ENCODE results near the gene MAPKBP1. TPM values are rescaled to one million over a fixed set of nuclear protein-coding genes. Genes with fewer than 3 reads are reported as not detected.

MAPKBP1 gene
- total and polyA plus RNA-seq, 9 of the 15 experiments (the other 6 are each of a cell fraction or from before 2014, with no cell fraction given): 0.15 to 9.5 (median 4.5) TPM

DNA sequence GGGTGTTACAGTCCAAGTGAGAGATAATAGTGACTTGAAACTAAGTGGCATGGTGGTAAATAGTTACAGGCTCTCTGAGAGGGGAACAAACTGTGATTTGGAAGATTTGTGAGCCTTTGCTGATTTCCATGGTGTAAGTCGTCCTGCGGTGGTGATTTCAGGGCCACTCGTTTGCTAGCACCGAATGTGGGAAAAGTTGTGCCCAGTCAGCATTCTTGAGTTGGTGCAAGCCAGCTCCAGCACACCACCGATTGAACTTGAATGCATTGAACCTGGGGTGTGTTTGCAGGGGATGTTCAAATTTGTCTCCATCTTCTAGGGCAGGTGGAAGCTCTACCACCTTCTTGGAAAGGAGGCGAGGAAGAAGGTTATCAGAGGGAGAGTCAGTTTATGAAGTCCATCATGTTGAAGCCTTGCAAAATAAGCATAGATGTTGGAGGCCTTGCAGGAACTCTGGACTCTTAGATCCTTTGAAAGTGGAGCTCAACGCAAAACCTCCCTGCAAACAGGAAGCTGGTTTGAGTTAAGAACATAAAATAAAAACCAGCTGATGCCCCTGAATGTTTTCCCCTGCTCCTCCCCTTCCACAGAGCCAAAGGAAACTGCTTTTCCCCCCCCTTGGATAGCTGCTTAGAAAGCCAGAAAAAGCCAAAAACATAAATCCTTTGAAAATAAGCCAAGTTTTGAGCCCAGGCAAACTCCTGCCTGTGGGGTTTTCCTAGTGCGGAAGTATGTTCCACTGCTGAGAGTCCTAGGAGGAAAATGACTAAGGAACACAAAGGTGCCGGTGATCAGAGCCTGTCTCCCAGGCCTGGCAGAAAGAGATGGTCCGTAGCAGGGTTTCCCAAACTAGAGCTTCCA lies 21.9 kb downstream of the MAPKBP1 start:
- FAIRE-seq (no peak), DNase-seq (ENCODE audit: extremely low read depth in 1 of 4, low spot score in 3 of 4) (no peak), ATAC-seq (no peak)
- 0 out of 3 replicates have a peak, but pooled peaks cover 5% of the 10 kb centered on the region for H3K79me2 ChIP-seq (ENCODE audit: control insufficient read depth, insufficient read depth, low read length)
- ChIA-PET CTCF (ENCODE audit: low intra/inter-chr PET ratio) (no interaction called here), POLR2A (interaction anchor here (0.6 to 0.9 kb wide), 3 partner anchors 10 to 823 kb away, joined by 3 read pairs; no protein-coding TSS in a partner anchor)
- no peak overlapping the region for H3K4me3 ChIP-seq
- no peaks in the 10 kb centered on the region for H3K36me3 ChIP-seq (ENCODE audit: control insufficient read depth, insufficient read depth, low read length)
- no peaks in the 10 kb centered on the region; the same call in 1 of the 2 replicates for H4K20me1 ChIP-seq (replicated peaks; ENCODE audit: control insufficient read depth, insufficient read depth, low read length)
- BruUV-seq (replicated peaks): no TSS peak
- H3K4me1 ChIP-seq (replicated peaks in 1 of 2; ENCODE audit: control insufficient read depth in 2 of 2, insufficient read depth in 2 of 2, low read length in 2 of 2): peaks cover 11 to 21% of the 10 kb centered on the region in 2 experiments
- WGBS (ENCODE audit: insufficient coverage, low coverage, missing lambda C conversion rate): 83% methylated on average over 10 of the region's 10 CpGs
- no peaks in the 10 kb centered on the region for H3K9me3 ChIP-seq (replicated peaks; ENCODE audit: control insufficient read depth, insufficient read depth, low read depth, low read length)
- no peaks in the 10 kb centered on the region for H3K27me3 ChIP-seq (ENCODE audit: control insufficient read depth in 2 of 2, insufficient read depth in 2 of 2, low read length in 2 of 2)
- no peak overlapping the region for H3K27ac ChIP-seq (ENCODE audit: extremely low read depth, low read depth, low read length)
- intact Hi-C loops (cut with micrococcal nuclease) (no loop called here), in situ Hi-C loops (cut with MboI) (no loop called here)
- H3K9ac ChIP-seq (ENCODE audit: insufficient read depth in 1 of 2, low read depth in 2 of 2, low read length in 2 of 2): no peak overlapping the region
- no peaks in the 10 kb centered on the region for H3K9me1 ChIP-seq (ENCODE audit: control insufficient read depth, insufficient read depth, low read length)
- no peak overlapping the region for H3K4me2 ChIP-seq (ENCODE audit: insufficient read depth, low read length)
- H2AFZ ChIP-seq (ENCODE audit: low read depth, low read length): no peak overlapping the region
- TF ChIP-seq ZNF445 (CRISPR knock-in tag; IDR thresholded peaks at IDR 0.05; ENCODE audit: low read depth): no peak
- TF ChIP-seq MTA2 (IDR thresholded peaks at IDR 0.05; ENCODE audit: low read depth): no peak
- no peak for TF ChIP-seq ZSCAN32 (CRISPR knock-in tag; IDR thresholded peaks at IDR 0.05)
- no peak for TF ChIP-seq KDM1A (IDR thresholded peaks at IDR 0.05)
- TF ChIP-seq MAFK (IDR thresholded peaks at IDR 0.05; ENCODE audit: low read length): peak; percentile 72
- TF ChIP-seq KAT7 (CRISPR knock-in tag; IDR thresholded peaks at IDR 0.05; ENCODE audit: borderline replicate concordance): no peak
- TF ChIP-seq, protein P1, sequence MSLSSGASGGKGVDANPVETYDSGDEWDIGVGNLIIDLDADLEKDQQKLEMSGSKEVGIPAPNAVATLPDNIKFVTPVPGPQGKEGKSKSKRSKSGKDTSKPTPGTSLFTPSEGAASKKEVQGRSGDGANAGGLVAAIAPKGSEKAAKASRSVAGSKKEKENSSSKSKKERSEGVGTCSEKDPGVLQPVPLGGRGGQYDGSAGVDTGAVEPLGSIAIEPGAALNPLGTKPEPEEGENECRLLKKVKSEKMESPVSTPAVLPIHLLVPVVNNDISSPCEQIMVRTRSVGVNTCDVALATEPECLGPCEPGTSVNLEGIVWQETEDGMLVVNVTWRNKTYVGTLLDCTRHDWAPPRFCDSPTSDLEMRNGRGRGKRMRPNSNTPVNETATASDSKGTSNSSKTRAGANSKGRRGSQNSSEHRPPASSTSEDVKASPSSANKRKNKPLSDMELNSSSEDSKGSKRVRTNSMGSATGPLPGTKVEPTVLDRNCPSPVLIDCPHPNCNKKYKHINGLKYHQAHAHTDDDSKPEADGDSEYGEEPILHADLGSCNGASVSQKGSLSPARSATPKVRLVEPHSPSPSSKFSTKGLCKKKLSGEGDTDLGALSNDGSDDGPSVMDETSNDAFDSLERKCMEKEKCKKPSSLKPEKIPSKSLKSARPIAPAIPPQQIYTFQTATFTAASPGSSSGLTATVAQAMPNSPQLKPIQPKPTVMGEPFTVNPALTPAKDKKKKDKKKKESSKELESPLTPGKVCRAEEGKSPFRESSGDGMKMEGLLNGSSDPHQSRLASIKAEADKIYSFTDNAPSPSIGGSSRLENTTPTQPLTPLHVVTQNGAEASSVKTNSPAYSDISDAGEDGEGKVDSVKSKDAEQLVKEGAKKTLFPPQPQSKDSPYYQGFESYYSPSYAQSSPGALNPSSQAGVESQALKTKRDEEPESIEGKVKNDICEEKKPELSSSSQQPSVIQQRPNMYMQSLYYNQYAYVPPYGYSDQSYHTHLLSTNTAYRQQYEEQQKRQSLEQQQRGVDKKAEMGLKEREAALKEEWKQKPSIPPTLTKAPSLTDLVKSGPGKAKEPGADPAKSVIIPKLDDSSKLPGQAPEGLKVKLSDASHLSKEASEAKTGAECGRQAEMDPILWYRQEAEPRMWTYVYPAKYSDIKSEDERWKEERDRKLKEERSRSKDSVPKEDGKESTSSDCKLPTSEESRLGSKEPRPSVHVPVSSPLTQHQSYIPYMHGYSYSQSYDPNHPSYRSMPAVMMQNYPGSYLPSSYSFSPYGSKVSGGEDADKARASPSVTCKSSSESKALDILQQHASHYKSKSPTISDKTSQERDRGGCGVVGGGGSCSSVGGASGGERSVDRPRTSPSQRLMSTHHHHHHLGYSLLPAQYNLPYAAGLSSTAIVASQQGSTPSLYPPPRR (CRISPR knock-in tag; IDR thresholded peaks at IDR 0.05; ENCODE audit: borderline replicate concordance): no peak
- TF ChIP-seq ESRRA (IDR thresholded peaks at IDR 0.05; ENCODE audit: borderline replicate concordance, low read depth): no peak
- TF ChIP-seq ZC3H4 (CRISPR knock-in tag; IDR thresholded peaks at IDR 0.05; ENCODE audit: borderline replicate concordance): no peak
- TF ChIP-seq, protein P2, sequence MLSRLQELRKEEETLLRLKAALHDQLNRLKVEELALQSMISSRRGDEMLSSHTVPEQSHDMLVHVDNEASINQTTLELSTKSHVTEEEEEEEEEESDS (CRISPR knock-in tag; IDR thresholded peaks at IDR 0.05): no peak
- peak; percentile 60 for TF ChIP-seq MAFF (IDR thresholded peaks at IDR 0.05; ENCODE audit: low read length)
- no peak for TF ChIP-seq ELF1 (tag; IDR thresholded peaks at IDR 0.05)

All from K562 (cell line).